ENCODE results near the gene PRRT1B. TPM values are rescaled to one million over a fixed set of nuclear protein-coding genes. Genes with fewer than 3 reads are reported as not detected.
A peak's percentile ranks its signal among the peaks of the same experiment; 100 is the strongest.

Gene PRRT1B
- total RNA-seq, 1 experiment from 2014 or later, result 1.2 TPM

- Mint-ChIP-seq H3K9me3 (no peaks in the 10 kb centered on the region), H3K4me3 (no peak overlapping the region), H3K4me1 (peaks cover 23% of the 10 kb centered on the region), H3K36me3 (peaks cover 6% of the 10 kb centered on the region; the same call in 1 of the 2 replicates), H3K27ac (peak overlapping the region; percentile 86), H3K27me3 (ENCODE audit: low read depth) (no peaks in the 10 kb centered on the region)
- ChIA-PET POLR2A (no interaction called here), CTCF (interaction anchor here (0.9 kb wide), 1 partner anchor 132 kb away, joined by 3 read pairs; no protein-coding TSS in a partner anchor)
- DNase-seq (ENCODE audit: low spot score) (no peak), ATAC-seq (no peak)
- TF ChIP-seq AFF4 (CRISPR knock-in tag; IDR thresholded peaks at IDR 0.05; ENCODE audit: borderline replicate concordance), result no peak
- no peak for TF ChIP-seq ZNF138 (CRISPR knock-in tag; conservative IDR thresholded peaks at IDR 0.05)
- TF ChIP-seq MXD4 (CRISPR knock-in tag; IDR thresholded peaks at IDR 0.05; ENCODE audit: borderline replicate concordance), result no peak
- TF ChIP-seq NFYB (CRISPR knock-in tag; conservative IDR thresholded peaks at IDR 0.05; ENCODE audit: low read depth), result no peak
- no peak for TF ChIP-seq SMAD4 (CRISPR knock-in tag; IDR thresholded peaks at IDR 0.05)
- no peak for TF ChIP-seq NFE2L1 (CRISPR knock-in tag; IDR thresholded peaks at IDR 0.05)
- TF ChIP-seq KAT7 (CRISPR knock-in tag; IDR thresholded peaks at IDR 0.05; ENCODE audit: borderline replicate concordance), result no peak
- no peak for TF ChIP-seq MYBL2 (CRISPR knock-in tag; IDR thresholded peaks at IDR 0.05)
- TF ChIP-seq ZNF512 (CRISPR knock-in tag; IDR thresholded peaks at IDR 0.05; ENCODE audit: borderline replicate concordance), result no peak
- no peak for TF ChIP-seq HMGA2 (CRISPR knock-in tag; IDR thresholded peaks at IDR 0.05)
- no peak for TF ChIP-seq CDX4 (CRISPR knock-in tag; IDR thresholded peaks at IDR 0.05; ENCODE audit: borderline replicate concordance)
- TF ChIP-seq ATF6 (CRISPR knock-in tag; IDR thresholded peaks at IDR 0.05), result no peak
- TF ChIP-seq EMX1 (CRISPR knock-in tag; IDR thresholded peaks at IDR 0.05), result no peak
Measured at GRCh38 chr9:131606896-131607567, 61.7 kb downstream of the PRRT1B start.

GRCh38 chr9:131607591-131607990, 62.3 kb downstream of the PRRT1B start:
- TF ChIP-seq ZSCAN18 (CRISPR knock-in tag; IDR thresholded peaks at IDR 0.05) (no peak), ZNF423 (CRISPR knock-in tag; IDR thresholded peaks at IDR 0.05) (no peak), ATF2 (CRISPR knock-in tag; IDR thresholded peaks at IDR 0.05; ENCODE audit: borderline replicate concordance, low read depth) (no peak), ZBTB43 (CRISPR knock-in tag; IDR thresholded peaks at IDR 0.05) (no peak), ZNF121 (CRISPR knock-in tag; IDR thresholded peaks at IDR 0.05) (no peak)
- Mint-ChIP-seq H3K27ac (peak overlapping the region; percentile 62), H3K9me3 (no peaks in the 10 kb centered on the region), H3K4me1 (peaks cover 23% of the 10 kb centered on the region), H3K4me3 (no peak overlapping the region), H3K36me3 (peaks cover 4% of the 10 kb centered on the region; the same call in 1 of the 2 replicates), H3K27me3 (ENCODE audit: low read depth) (no peaks in the 10 kb centered on the region)
- ChIA-PET CTCF (interaction anchor here (0.8 kb wide), 1 partner anchor 16 kb away, joined by 3 read pairs; no protein-coding TSS in a partner anchor), POLR2A (no interaction called here)
- ATAC-seq (no peak), DNase-seq (ENCODE audit: low spot score) (no peak)
